ENCODE data around the gene PLEKHA7. TPM values are rescaled to one million over a fixed set of nuclear protein-coding genes. Genes with fewer than 3 reads are reported as not detected.
"Not testable (repeated sequence)": the region's sequence is repeated elsewhere in the genome, so short reads cannot be mapped to it uniquely, and the experiment has no call there.

PLEKHA7 gene
- total RNA-seq, 1 donor from 2014 or later = 0.92 TPM

GRCh38 chr11:16921668-16922067, 92.5 kb downstream of the PLEKHA7 start:
- H3K4me1 Mint-ChIP-seq (ENCODE audit: low read depth) = peaks cover 20% of the 10 kb centered on the region
- H3K27me3 Mint-ChIP-seq (ENCODE audit: low read depth) = peaks cover 12% of the 10 kb centered on the region
- DNase-seq (ENCODE audit: low spot score) = no peak
- no peaks in the 10 kb centered on the region for H3K36me3 Mint-ChIP-seq (ENCODE audit: low read depth)
- H3K9me3 Mint-ChIP-seq (ENCODE audit: low read depth) = peaks cover 3% of the 10 kb centered on the region
- no peak for TF ChIP-seq CTCF (IDR thresholded peaks at IDR 0.05)
- H3K27ac Mint-ChIP-seq (ENCODE audit: unreplicated experiment) = no peak overlapping the region
- H3K4me3 Mint-ChIP-seq (ENCODE audit: unreplicated experiment) = no peak overlapping the region

- no peak overlapping the region for H3K4me3 Mint-ChIP-seq (ENCODE audit: unreplicated experiment)
- no peak for DNase-seq (ENCODE audit: low spot score)
- TF ChIP-seq CTCF (IDR thresholded peaks at IDR 0.05) = no peak
- peaks cover 3% of the 10 kb centered on the region for H3K36me3 Mint-ChIP-seq (ENCODE audit: low read depth)
- H3K27ac Mint-ChIP-seq (ENCODE audit: unreplicated experiment) = no peak overlapping the region
- H3K4me1 Mint-ChIP-seq (ENCODE audit: low read depth) = peaks cover 17% of the 10 kb centered on the region
- peaks cover 3% of the 10 kb centered on the region for H3K9me3 Mint-ChIP-seq (ENCODE audit: low read depth)
- peaks cover 8% of the 10 kb centered on the region for H3K27me3 Mint-ChIP-seq (ENCODE audit: low read depth)
Measured at GRCh38 chr11:16921019-16921418, 93.2 kb downstream of the PLEKHA7 start.

- no peak for DNase-seq (ENCODE audit: low spot score)
- no peak for TF ChIP-seq CTCF (IDR thresholded peaks at IDR 0.05)
- Mint-ChIP-seq H3K4me1 (ENCODE audit: low read depth) (peaks cover 12% of the 10 kb centered on the region), H3K27me3 (ENCODE audit: low read depth) (peaks cover 7% of the 10 kb centered on the region), H3K9me3 (ENCODE audit: low read depth) (peaks cover 3% of the 10 kb centered on the region), H3K4me3 (ENCODE audit: unreplicated experiment) (no peak overlapping the region), H3K36me3 (ENCODE audit: low read depth) (peaks cover 4% of the 10 kb centered on the region), H3K27ac (ENCODE audit: unreplicated experiment) (no peak overlapping the region)
Measured at GRCh38 chr11:16920559-16920958, 93.7 kb downstream of the PLEKHA7 start.

GRCh38 chr11:16918543-16919182, 95.6 kb downstream of the PLEKHA7 start:
- DNase-seq (ENCODE audit: low spot score); H3K27ac Mint-ChIP-seq (ENCODE audit: unreplicated experiment); H3K27me3 Mint-ChIP-seq (ENCODE audit: low read depth): not testable (repeated sequence)

GRCh38 chr11:16917941-16918340, 96.3 kb downstream of the PLEKHA7 start:
- peaks cover 2% of the 10 kb centered on the region for H3K27me3 Mint-ChIP-seq (ENCODE audit: low read depth)
- H3K27ac Mint-ChIP-seq (ENCODE audit: unreplicated experiment) = no peak overlapping the region
- peaks cover 3% of the 10 kb centered on the region for H3K9me3 Mint-ChIP-seq (ENCODE audit: low read depth)
- no peaks in the 10 kb centered on the region for H3K4me1 Mint-ChIP-seq (ENCODE audit: low read depth)
- H3K4me3 Mint-ChIP-seq (ENCODE audit: unreplicated experiment) = no peak overlapping the region
- no peak for DNase-seq (ENCODE audit: low spot score)
- TF ChIP-seq CTCF (IDR thresholded peaks at IDR 0.05) = no peak
- H3K36me3 Mint-ChIP-seq (ENCODE audit: low read depth) = peaks cover 4% of the 10 kb centered on the region

More at GRCh38 chr11:16918543-16919182, 95.6 kb downstream of the PLEKHA7 start:
- not testable (repeated sequence) for H3K4me3 Mint-ChIP-seq (ENCODE audit: unreplicated experiment); H3K4me1 Mint-ChIP-seq (ENCODE audit: low read depth); H3K36me3 Mint-ChIP-seq (ENCODE audit: low read depth); H3K9me3 Mint-ChIP-seq (ENCODE audit: low read depth)

- H3K9me3 Mint-ChIP-seq (ENCODE audit: low read depth) = peaks cover 3% of the 10 kb centered on the region
Measured at GRCh38 chr11:16912692-16913111, 101.5 kb downstream of the PLEKHA7 start.

More at GRCh38 chr11:16912692-16913111, 101.5 kb downstream of the PLEKHA7 start:
- no peak overlapping the region for H3K4me3 Mint-ChIP-seq (ENCODE audit: unreplicated experiment)
- H3K27me3 Mint-ChIP-seq (ENCODE audit: low read depth) = peaks cover 5% of the 10 kb centered on the region
- no peak for TF ChIP-seq CTCF (IDR thresholded peaks at IDR 0.05)
- peaks cover 4% of the 10 kb centered on the region for H3K36me3 Mint-ChIP-seq (ENCODE audit: low read depth)
- no peak overlapping the region for H3K27ac Mint-ChIP-seq (ENCODE audit: unreplicated experiment)
- no peak for DNase-seq (ENCODE audit: low spot score)
- no peaks in the 10 kb centered on the region for H3K4me1 Mint-ChIP-seq (ENCODE audit: low read depth)

All from chondrocyte (in vitro differentiated cells).